Right forelimb (tissue), 1 donor: ENCODE measurements around the gene OR51B4.
"Not testable (repeated sequence)": the region's sequence is repeated elsewhere in the genome, so short reads cannot be mapped to it uniquely, and the experiment has no call there.

Experiments used
- DNase-seq: peaks from one replicate; pipeline ENCODE4 v3.0.0-alpha.2; 2018

OR51B4 gene

GRCh38 chr11:5272395-5273017 lies 29.2 kb downstream of the OR51B4 start:
- DNase-seq, result no peak

GRCh38 chr11:5269715-5270147 lies 32.0 kb downstream of the OR51B4 start, which contains the start of gene HBE1:
Gene HBE1, minus strand, starts transcription at chr11:5269945. Its CDS starts 55 bp downstream, at chr11:5269890.
- DNase-seq, result no peak

- no peak for DNase-seq
Observed at GRCh38 chr11:5267033-5267563, 34.6 kb downstream of the OR51B4 start.

GRCh38 chr11:5266609-5267008 lies 35.1 kb downstream of the OR51B4 start:
- DNase-seq, result no peak

- no peak for DNase-seq
Observed at GRCh38 chr11:5265832-5266231, 35.9 kb downstream of the OR51B4 start.

GRCh38 chr11:5258543-5259262 lies 43.0 kb downstream of the OR51B4 start:
- no peak for DNase-seq

GRCh38 chr11:5257296-5257695 lies 44.5 kb downstream of the OR51B4 start:
- no peak for DNase-seq

- not testable (repeated sequence) for DNase-seq
Observed at GRCh38 chr11:5254646-5255413, 46.9 kb downstream of the OR51B4 start, which contains the start of gene HBG2. Gene HBG2, minus strand, starts transcription at chr11:5254781. Its CDS starts 53 bp downstream, at chr11:5254728.

- not testable (repeated sequence) for DNase-seq
Observed at GRCh38 chr11:5254023-5254422, 47.7 kb downstream of the OR51B4 start.

- not testable (repeated sequence) for DNase-seq
Observed at GRCh38 chr11:5253440-5253839, 48.3 kb downstream of the OR51B4 start.

- DNase-seq, result no peak
Observed at GRCh38 chr11:5252919-5253265, 48.9 kb downstream of the OR51B4 start.

- DNase-seq, result no peak
Observed at GRCh38 chr11:5252192-5252918, 49.4 kb downstream of the OR51B4 start.

- DNase-seq, result no peak
Observed at GRCh38 chr11:5251746-5252145, 50.0 kb downstream of the OR51B4 start.
